Activated CD8-positive, alpha-beta memory T cell treated with anti-CD3 and anti-CD28 coated beads, Interleukin-2, amount 50 U/mL, for 1 hour (primary cell): Measurements from ENCODE around the gene ANKRD66.

Source experiments
- DNase-seq: peaks from one replicate; pipeline ENCODE4 v3.0.0-alpha.2; 2020; ENCODE audit errors: extremely low read depth

Gene ANKRD66

GRCh38 chr6:46789434-46790354, 43.0 kb downstream of the ANKRD66 start:
- no peak for DNase-seq

- no peak for DNase-seq
These were observed 43.7 kb downstream of the ANKRD66 start for GRCh38 chr6:46790355-46790874.

GRCh38 chr6:46792635-46793034, 45.9 kb downstream of the ANKRD66 start:
- DNase-seq = no peak

GRCh38 chr6:46793138-46793537, 46.4 kb downstream of the ANKRD66 start, which contains the start of gene MEP1A:
TSS of gene MEP1A (plus strand) at chr6:46793389. CDS start at chr6:46793399, 10 bp downstream.
- no peak for DNase-seq

GRCh38 chr6:46794068-46794467, 47.3 kb downstream of the ANKRD66 start:
- DNase-seq = no peak

GRCh38 chr6:46795816-46796215, 49.1 kb downstream of the ANKRD66 start:
- DNase-seq = no peak

GRCh38 chr6:46796848-46797580, 50.3 kb downstream of the ANKRD66 start:
- no peak for DNase-seq

- DNase-seq = no peak
These were observed 52.9 kb downstream of the ANKRD66 start for GRCh38 chr6:46799657-46800056.

GRCh38 chr6:46808806-46809205, 62.1 kb downstream of the ANKRD66 start:
- DNase-seq = no peak
